HG03039 (cell line): Measurements from ENCODE around the gene ECI1.
A peak's percentile ranks its signal among the peaks of the same experiment; 100 is the strongest.
"Not testable (repeated sequence)": the region's sequence is repeated elsewhere in the genome, so short reads cannot be mapped to it uniquely, and the experiment has no call there.

ENCODE experiments used
- ATAC-seq: cut with Tn5 transposase; IDR thresholded peaks from one replicate; pipeline ENCODE4 v1.9.1; 2021; ENCODE audit warnings: mild to moderate bottlenecking, moderate library complexity; ENCODE audit not compliant: unreplicated experiment

The ECI1 gene

DNA sequence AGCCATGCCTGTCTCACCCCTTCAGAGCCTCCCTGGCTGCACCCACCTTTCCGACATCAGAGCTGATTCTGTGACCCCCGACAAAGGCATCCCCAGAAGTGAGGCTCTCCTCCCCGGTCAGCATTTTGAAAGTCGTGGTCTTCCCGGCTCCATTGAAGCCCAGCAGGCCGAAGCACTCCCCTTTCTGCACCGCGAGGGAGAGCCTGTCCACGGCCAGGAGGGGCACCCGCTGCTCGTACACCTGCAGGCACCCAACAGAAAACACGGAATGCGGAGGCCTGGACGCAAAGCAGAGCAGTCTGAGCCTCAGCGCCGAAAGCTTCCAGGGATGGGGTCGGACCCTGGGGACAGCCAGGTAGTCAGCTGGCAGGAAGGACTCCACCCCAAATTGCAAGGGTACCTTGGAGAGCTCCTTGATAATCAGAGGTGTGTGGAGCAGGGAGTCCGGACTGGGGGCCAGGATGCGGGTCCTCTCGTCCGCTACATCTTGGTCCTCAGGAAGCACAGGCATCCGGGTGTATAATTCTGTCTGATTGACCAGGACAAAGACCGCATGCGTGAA lies 29.7 kb upstream of the ECI1 start:
- ATAC-seq, result no peak

DNA sequence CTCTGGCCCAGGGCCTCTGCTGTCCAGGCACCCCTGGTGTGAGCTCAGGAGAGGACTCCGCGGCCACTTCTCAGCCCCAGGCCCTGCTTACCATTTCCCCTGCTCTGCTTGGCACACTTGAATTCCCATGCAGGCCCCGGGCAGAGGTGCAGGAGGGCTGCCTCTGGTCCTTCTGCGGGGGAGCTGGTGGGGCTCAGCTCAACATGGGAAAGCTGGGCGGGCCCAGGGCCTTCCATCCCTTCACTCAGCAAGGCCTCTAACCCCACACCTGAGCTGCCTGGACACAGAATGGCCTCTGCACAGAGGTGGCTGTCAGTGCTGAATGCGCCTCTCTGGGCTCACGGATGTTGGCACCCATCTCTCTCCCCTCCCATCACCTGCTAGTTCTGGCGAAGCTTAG lies 29.1 kb upstream of the ECI1 start:
- no peak for ATAC-seq

DNA sequence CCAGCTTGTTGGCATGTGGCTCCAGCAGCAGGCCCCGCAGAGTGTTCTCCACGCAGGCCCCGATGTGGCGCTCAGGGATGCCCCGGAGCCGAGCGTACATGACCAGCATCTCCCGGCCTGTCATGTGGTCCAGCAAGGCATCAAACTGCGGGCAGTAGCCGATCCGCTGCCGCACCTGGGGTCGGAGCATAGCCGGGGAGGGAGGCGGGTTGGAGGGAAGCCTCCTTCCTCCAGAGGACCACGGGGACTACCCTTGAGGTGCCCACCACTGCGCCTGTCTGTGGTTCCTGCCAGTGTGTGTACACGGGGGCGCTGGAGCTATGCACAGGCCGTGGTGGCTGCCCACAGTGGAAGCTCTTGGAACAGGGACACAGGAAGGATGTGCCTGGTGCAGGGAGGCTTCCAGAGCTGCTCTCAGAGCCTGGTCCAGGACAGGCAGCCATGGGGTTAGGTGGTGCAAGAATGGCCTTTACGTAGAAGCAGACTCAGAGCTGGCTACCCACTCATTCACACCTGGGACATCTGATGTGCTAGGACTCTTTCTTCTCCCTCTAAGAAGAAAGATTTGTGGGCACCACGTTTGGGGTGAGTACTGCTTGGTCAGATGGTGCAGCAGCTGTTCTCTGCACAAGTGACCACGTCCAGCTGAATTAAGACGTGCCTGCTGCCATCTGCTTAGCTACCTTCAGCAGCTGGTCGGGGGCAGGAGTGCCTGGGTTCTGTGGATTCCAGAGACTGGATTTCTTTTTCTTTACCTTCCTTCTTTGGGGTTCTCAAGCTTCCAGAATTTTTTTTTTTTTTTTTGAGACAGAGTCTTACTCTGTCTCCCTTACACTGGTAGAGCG lies 27.8 kb upstream of the ECI1 start:
- ATAC-seq, result no peak

DNA sequence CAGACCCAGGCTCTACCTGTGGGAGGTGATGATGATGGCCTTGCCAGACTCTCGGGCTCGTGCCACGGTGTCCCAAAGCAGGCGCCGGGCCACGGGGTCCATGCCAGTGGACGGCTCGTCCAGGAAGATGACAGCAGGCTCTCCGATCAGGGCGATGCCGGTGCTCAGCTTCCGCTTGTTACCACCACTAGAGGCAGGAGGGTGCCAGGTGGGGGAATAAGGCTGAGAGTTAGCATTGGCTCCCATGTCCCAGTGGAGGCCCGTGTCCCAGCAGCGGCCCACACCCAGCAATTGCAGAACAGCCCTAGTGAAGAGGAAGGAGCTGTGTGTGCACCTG lies 26.9 kb upstream of the ECI1 start:
- no peak for ATAC-seq

DNA sequence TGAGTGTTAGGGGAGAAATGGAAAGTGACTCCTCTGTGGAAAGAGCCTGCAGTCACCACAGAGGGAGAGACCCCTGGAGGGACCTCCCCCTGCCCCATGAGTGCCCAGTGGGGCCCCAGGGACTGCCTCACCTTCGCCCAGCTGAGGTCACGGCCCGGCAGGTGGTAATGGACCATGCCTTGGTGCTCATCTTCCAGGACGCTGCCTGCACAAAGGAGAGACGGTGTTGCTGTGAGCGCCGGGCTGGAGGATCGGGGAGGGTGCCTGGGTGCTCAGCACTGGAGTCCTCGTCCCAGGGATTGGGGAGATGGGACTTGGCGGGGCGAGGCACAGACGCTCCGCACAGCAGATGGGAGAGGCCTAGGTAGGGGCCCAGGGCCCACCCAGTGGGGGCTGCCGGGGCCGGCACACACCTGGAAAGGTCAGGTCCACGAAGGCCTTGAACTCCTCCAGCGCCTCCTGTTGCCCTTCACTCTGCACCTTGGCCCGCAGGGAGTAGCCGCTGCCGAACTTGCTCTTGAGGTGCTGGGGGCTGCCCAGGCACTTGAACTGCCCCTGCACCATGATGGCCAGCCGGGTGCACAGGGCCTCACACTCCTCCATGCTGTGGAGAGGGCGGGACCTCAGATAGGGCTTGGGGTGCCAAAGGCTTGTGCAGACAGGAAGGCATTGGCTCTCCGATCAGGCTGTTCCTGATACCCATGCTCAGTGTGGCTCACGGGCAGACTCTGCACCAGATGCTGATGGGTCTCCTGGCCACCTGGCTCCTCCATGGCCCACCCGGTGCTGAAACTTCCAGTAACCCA lies 26.3 kb upstream of the ECI1 start:
- no peak for ATAC-seq

DNA sequence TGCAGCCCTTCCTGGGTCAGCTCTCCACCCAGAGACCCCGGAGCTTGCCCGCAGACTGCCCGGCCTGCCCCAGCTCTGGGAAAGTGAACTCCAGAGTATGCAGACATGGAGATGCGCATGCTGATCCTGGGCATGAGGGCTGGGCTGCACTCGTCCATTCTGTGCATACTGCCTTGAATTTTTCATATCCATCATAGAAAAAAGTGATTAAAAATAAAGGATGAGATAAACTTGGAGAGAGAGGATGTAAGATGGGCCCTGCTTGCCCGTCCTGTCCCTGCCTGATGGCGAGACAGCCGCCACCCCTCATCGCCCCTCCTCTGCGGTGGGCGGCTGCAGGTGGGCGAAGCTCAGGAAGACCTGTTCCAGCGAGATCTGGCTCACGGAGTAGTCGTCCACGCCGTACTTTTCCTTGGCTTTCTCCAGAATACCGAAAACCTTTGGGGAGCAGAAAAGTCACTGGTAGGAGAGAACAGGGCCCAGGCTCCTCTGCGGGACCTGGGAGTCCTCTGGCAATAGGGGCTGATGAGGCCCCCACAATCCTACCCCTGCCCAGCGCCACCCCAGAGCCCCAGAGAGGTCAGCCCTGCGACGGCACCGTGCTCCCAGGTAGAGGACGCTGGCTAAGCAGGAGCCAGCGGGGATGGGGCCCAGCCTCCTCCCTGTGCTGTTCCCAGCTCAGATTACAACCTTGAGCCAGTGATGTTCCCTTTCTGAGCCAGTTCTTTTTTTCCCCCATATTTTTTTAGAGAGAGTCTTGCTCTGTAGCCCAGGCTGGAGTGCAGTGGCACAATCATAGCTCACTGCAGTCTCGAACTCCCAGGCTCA lies 25.2 kb upstream of the ECI1 start:
- no peak for ATAC-seq

DNA sequence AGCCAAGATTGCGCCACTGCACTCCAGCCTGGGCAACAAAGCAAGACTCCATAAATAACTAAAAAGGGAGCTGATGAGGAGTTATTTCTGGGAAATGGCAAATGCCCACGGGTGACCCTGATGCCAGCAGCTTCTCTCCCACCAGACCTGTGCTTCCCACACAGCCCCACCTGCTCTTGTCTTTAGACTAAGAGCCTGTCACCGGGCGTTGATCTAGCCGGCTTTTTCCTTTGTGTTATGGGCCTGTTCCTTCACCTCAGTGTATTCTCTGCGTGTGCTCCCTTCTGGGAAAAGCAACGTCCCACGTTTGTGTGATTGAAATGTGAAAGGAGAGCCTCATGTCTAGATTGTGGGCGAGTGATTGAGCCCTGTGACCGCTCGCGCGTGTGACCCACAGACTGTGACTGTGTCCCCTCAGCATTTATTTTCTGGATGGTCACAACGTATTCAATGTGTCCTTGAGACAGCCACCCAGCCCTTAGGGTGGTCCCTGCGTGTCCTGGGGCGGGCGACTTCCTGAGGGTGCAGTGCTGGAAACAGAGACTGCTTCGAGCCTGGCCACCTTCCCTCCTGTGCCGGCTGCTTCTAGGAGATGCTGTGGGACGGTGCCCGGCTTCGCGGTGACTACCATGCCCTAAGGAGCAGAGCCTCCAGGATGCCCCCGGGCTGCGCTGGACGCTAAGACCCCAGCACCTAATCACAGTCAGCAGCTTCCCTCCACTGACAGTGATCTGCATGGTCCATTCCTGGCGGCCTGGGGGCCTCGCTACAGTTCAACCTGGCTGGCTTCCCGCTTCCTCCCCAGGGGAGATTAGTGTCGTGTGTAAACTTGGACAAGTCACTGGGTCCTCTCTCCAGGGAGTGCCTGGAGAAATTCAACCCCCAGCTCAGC lies 24.3 kb upstream of the ECI1 start:
- no peak for ATAC-seq

DNA sequence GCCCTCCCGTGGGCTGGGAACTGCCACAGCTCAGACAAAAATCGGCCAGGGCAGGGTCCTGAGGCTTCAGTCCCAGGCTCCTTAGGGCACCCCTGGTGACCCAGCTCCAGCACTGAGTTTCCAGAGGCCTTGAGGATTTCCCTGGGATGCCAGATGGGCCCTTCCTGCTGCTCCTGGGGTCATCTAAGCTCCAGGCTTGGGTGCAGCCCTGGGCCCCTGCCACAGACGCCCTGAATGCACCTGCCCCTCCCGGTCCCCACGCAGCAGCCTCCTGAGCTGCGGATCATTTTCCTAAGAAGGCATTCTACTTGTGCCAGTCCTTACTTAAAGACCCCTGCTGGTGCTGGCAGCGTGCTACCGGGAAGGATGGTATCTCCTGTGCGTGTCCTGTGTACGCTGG lies 22.5 kb upstream of the ECI1 start:
- ATAC-seq, result no peak

DNA sequence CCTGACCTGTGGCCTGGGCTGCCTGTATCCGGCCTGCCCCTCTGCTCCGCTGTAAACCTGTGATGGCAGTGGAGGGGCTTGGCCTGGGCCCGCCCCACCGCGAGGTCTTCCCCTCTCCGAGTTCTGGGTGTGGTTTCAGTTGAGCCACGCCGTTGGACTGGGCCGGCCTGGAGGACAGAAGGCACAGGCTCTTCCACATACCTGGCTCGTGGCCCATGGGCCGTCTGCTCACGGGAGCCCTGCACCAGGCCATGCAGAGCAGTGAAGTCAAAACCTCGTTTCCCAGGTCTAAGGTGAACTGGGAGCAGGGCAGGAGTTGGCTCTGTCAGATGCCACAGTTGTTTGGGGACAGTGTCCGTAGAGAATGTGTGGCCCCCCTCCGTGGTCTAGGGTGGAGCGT lies 22.1 kb upstream of the ECI1 start:
- ATAC-seq, result no peak

DNA sequence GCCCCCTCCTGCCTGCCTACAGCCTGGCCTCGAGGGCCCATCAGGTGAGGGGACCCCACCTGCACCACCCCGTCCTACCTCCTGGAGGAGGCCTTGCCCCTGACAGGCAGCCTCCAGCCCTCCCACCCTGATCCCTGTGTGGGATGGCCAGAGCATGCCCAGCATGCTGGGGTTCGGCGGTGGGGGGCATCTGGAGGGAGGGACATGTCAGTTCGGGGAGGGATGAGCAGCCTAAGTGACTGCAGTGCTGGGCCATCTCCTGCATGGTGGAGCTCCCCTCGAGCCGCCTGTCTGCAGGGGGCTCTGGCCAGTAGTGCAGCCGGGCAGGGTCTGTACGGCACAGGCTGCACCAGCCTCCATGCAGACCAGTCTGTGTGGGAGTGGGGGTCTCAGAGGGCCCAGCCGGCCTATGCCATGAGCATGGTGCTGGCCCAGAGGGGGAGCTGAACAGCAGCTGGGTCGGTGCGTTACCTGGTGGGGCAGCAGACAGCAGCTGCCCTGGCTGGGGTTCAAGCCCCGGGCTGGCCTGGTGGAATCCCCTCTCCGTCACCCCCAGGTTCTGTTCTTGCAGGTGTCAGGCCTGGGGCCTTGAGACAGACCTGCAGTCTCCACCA lies 20.6 kb upstream of the ECI1 start:
- ATAC-seq, result no peak

DNA sequence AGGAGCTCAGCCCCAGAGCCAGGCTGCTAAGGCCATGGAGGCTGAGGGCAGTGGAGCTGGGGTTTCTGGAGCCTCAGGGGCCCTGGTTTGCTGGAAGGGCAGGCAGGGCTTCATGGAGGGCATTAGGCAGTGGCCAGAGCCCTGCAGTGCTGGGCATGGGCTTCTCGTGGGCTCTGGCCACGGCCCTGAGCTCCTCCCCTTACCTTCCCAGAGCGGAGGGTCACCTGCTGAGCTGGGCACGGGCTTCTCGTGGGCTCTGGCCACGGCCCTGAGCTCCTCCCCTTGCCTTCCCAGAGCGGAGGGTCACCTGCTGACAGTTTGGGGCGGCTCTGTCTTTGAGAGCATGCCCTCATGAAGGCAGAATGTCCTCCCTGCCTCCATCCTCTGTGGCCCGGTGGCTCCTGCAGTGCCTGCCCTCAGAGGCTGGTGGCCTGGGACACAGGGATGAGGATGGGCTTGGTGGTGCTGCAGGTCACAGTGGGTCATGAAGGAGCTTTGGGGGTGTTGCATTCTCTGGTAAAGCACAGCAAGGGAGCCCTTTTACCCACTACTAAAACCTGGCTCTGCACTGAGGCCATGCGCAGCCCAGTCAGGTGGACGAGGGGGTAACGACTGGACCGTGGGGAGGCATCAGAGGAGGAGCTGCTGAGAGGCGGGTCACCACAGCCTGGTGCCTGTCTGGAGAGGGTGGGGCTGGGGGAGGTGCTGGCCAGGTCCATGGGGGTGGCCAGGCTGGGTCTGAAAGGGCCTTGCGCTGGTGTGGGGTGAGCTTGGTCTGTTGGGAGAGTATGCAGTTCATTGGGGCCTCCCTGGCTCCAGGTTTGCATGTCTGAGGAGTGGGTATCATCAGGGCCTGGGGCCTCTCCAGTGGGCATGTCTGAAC lies 19.4 kb upstream of the ECI1 start:
- ATAC-seq, result no peak

DNA sequence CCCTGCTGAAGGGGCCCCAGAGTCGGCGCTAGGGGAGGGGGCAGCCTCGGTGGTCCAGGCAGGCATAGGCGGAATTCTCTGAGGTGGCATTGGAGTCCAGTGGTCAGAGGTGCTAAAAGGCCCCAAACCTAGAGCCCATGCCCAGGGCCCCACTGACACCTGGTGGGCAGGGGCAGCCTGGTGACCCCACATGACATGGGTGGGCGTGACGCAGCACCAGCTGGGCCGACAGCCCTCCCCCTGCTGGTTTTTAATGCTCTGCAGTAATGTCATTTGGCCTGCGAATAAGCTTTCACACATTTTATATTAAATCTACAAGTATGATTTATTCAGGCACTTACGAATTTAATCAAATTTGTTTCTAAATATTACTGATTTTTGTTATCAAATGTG lies 18.7 kb upstream of the ECI1 start:
- no peak for ATAC-seq

DNA sequence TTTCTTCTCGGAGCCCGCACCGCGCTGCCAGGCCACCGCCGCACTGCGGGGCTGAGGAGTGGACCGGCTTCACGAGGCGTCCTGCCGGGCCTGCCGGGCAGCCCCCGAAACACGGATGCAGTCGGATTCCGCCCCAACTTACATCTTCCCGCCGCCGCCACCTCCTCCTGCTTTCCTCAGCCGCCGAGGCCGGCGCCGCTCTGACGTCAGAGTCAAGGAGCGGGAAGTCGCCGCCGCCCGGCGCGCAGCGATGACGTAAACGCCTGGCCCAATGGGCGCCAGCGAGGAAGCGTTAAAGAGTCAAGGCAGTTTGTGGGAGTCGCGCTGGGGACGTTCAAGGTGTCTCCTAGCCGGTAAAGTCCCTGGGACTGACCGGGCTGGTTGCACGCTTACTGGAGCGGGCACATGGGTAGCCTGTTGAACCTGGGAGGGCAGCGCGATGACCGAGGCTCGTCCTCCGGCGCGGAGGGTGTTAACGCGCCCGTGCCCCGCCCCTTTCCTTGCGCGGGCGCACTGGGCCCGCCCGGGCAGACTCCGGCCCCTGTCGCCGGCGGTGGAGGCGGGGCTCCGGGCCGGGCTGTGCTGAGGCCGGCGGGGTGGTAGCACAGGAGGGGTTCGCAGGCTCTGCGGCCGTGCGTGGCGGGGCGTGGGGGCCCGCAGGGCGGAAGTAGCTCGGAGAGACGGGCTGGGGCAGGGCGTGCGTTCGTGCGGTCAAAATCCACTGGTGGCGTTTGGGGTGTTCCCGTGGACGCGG lies 16.7 kb upstream of the ECI1 start, which contains the start of gene RNPS1:
RNPS1 (minus strand) TSS at position 214 of the 754 bp plus-strand sequence. CDS start 3,483 bp downstream, outside the sequence.
- peak; percentile 67 for ATAC-seq

DNA sequence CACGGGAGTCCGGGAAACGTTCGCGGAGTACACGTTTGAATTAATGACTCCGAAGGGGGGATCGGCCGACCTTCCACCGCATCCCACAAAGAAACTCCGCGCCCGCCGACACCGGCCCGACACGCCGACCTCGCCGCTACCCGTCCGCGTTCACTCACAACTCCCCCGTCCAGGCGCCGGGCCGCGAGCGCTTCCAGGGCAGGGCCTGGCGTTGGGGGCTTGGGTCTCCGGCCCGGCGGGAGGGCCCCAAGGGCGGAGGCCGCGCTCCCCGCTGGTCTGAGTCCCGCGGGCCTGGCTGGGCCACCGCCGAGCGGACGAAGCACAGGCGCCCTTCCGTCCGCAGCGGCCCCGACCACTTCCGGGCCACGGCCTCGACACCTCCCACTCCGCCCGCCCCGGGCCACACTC lies 16.1 kb upstream of the ECI1 start:
- ATAC-seq, result peak; percentile 52

DNA sequence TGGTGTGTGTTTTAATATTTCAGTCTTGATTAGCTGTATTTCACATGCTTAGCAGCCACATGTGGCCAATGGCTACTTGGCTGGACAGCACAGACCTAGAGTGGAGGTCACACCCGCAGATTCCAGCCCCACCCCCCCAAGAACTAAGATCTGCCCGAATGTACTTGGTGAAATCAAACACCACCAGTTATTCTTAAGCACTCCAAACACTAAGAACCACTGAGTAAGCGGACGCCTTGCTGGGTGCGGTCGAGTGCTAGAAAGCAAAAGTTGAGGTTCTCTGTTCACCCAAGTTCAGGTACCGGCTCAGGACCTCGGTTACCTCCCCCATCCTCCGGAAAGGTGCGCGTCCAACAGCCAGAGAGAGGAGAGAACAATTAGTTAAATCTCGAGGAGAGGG lies 15.5 kb upstream of the ECI1 start:
- ATAC-seq, result not testable (repeated sequence)

DNA sequence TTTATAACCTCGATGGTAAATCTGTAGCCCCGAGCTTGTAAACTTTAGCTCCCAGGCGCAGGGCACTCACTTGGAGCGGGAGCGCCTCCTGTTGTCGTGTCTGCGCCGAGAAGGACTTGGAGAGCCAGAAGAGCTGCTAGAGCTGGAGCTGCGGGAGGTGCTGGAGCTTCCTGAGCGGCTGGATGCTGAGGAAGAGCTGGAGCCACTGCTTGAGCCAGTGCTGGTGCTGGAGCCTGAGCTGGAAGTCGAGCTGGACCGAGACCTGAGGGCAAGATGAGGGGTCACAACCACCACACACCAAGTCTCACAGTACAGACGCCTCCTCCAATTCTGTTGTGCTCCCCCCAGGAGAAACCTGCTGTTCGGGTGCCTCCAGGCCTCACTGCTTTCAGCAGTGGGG lies 11.6 kb upstream of the ECI1 start:
- ATAC-seq, result not testable (repeated sequence)

DNA sequence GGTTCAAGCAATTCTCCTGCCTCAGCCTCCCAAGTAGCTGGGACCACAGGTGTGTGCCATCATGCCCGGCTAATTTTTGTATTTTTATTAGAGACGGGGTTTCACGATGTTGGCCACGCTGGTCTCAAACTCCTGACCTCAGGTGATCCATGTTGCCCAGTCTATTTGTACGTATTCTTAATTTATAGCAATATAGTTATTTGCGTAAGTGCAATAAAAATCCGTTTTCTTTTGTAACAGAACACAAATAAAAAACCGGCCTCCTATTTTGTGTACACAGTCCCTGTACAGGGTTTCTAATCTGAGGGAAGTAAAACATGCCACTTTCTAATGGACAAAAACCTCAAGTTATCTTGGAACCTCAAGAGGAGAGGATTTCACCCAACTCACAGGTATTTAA lies 8.9 kb upstream of the ECI1 start:
- ATAC-seq, result no peak

DNA sequence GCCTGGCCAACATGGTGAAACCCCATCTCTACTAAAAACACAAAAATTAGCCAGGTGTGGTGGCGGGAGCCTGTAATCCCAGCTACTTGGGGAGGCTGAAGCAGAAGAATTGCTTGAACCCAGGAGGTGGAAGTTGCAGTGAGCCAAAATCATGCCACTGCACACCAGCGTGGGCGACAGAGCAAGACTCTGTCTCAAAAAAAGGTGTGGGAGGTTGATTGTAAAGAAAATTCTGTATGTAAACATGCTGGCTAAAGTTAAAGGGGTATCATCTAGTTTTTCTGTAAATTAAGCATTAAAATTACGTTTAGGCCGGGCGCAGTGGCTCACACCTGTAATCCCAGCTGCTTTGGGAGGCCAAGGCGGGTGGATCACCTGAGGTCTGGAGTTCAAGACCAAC lies 7.1 kb upstream of the ECI1 start:
- ATAC-seq, result not testable (repeated sequence)
